IPS-NIHi11 (cell line): ENCODE measurements around the gene PTGDR2.

Experiments used
- DNase-seq: peaks from one replicate; pipeline ENCODE4 v3.0.0; 2012; ENCODE audit warnings: mixed read lengths, low spot score

Gene PTGDR2

GRCh38 chr11:60874421-60875365 is 18.9 kb upstream of the PTGDR2 start:
- no peak for DNase-seq

GRCh38 chr11:60873533-60873932 is 17.8 kb upstream of the PTGDR2 start:
- no peak for DNase-seq

GRCh38 chr11:60872961-60873524 is 17.3 kb upstream of the PTGDR2 start:
- DNase-seq: peak; percentile 49

GRCh38 chr11:60872124-60872960 is 16.6 kb upstream of the PTGDR2 start:
- DNase-seq: no peak

GRCh38 chr11:60871378-60872061 is 15.8 kb upstream of the PTGDR2 start:
- no peak for DNase-seq

GRCh38 chr11:60870733-60871377 is 15.1 kb upstream of the PTGDR2 start:
- DNase-seq: no peak

- no peak for DNase-seq
Observed at GRCh38 chr11:60870276-60870675, 14.5 kb upstream of the PTGDR2 start.

- no peak for DNase-seq
Observed at GRCh38 chr11:60869451-60869825, 13.7 kb upstream of the PTGDR2 start.

GRCh38 chr11:60868682-60869450 is 13.1 kb upstream of the PTGDR2 start:
- no peak for DNase-seq

- no peak for DNase-seq
Observed at GRCh38 chr11:60867871-60868681, 12.3 kb upstream of the PTGDR2 start.

GRCh38 chr11:60866911-60867870 is 11.4 kb upstream of the PTGDR2 start, which contains the start of gene ZP1:
TSS of gene ZP1 (plus strand) at chr11:60867542. CDS start at chr11:60867562, 20 bp downstream.
- DNase-seq: no peak

- DNase-seq: no peak
Observed at GRCh38 chr11:60864856-60865513, 9.2 kb upstream of the PTGDR2 start.

- DNase-seq: no peak
Observed at GRCh38 chr11:60863550-60864521, 8.1 kb upstream of the PTGDR2 start.

- no peak for DNase-seq
Observed at GRCh38 chr11:60862171-60862570, 6.4 kb upstream of the PTGDR2 start.

GRCh38 chr11:60860943-60861342 is 5.2 kb upstream of the PTGDR2 start:
- DNase-seq: no peak

- DNase-seq: no peak
Observed at GRCh38 chr11:60859616-60860250, 4.0 kb upstream of the PTGDR2 start.
